HEK293T (cell line): ENCODE data around the gene PNP.

Experiments
- ELF4 ChIP-seq: fragments of 450-650 bp; IDR thresholded peaks from 2 replicates; pipeline ENCODE4 v1.6.1; 2017; ENCODE audit warnings: antibody characterized with exemption
- FOXK2 ChIP-seq: fragments of 450-650 bp; IDR thresholded peaks from 2 replicates; pipeline ENCODE4 v1.6.1; 2016; ENCODE audit warnings: mild to moderate bottlenecking
- FOXM1 ChIP-seq: fragments of 450-650 bp; IDR thresholded peaks from 2 replicates; pipeline ENCODE4 v1.6.1; 2017; ENCODE audit warnings: mild to moderate bottlenecking, borderline replicate concordance
- PKNOX1 ChIP-seq: fragments of 450-650 bp; IDR thresholded peaks from 2 replicates; pipeline ENCODE4 v1.6.1; 2016

GRCh38 chr14:20508367-20508766 is 39.2 kb downstream of the PNP start:
- no peak for TF ChIP-seq ELF4
- no peak for TF ChIP-seq FOXK2
- no peak for TF ChIP-seq FOXM1
- no peak for TF ChIP-seq PKNOX1
